ENCODE measurements around the gene PARP15.

GRCh38 chr3:122530164-122530563 lies 47.3 kb upstream of the PARP15 start:
- TF ChIP-seq, protein P1, sequence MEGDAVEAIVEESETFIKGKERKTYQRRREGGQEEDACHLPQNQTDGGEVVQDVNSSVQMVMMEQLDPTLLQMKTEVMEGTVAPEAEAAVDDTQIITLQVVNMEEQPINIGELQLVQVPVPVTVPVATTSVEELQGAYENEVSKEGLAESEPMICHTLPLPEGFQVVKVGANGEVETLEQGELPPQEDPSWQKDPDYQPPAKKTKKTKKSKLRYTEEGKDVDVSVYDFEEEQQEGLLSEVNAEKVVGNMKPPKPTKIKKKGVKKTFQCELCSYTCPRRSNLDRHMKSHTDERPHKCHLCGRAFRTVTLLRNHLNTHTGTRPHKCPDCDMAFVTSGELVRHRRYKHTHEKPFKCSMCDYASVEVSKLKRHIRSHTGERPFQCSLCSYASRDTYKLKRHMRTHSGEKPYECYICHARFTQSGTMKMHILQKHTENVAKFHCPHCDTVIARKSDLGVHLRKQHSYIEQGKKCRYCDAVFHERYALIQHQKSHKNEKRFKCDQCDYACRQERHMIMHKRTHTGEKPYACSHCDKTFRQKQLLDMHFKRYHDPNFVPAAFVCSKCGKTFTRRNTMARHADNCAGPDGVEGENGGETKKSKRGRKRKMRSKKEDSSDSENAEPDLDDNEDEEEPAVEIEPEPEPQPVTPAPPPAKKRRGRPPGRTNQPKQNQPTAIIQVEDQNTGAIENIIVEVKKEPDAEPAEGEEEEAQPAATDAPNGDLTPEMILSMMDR (IDR thresholded peaks at IDR 0.05; ENCODE audit: low read depth, low read length) = no peak
- TF ChIP-seq POLR2A (IDR thresholded peaks at IDR 0.05; ENCODE audit: extremely low read depth, insufficient read length) (no peak), MYC (IDR thresholded peaks at IDR 0.05; ENCODE audit: low read depth, low read length) (no peak), MAX (IDR thresholded peaks at IDR 0.05; ENCODE audit: low read depth, low read length) (no peak)
